Activated T-cell treated with anti-CD3 and anti-CD28 coated beads, Interleukin-2, amount 50 U/mL, for 72 hours (primary cell): ENCODE measurements around the gene RBFOX2. TPM values are rescaled to one million over a fixed set of nuclear protein-coding genes. Genes with fewer than 3 reads are reported as not detected.
"Not testable (repeated sequence)": the region's sequence is repeated elsewhere in the genome, so short reads cannot be mapped to it uniquely, and the experiment has no call there.

ENCODE experiments used
- ATAC-seq, 2 donors: fragments of 150-1000 bp; cut with Tn5 transposase; replicated peaks in 1 of 2; 2 replicates each; pipeline ENCODE4 v1.10.0; 2021; ENCODE audit warnings: moderate library complexity in 2 of 2, mild to moderate bottlenecking in 1 of 2
- DNase-seq, 2 donors: peaks; one replicate each; pipeline ENCODE4 v3.0.0; 2021 to 2022; ENCODE audit warnings: mixed read lengths in 1 of 2
- H3K27ac Mint-ChIP-seq: one replicate; pipeline ENCODE4 v1.8.0; 2022; ENCODE audit warnings: mild to moderate bottlenecking, moderate library complexity, mixed read lengths
- H3K27me3 Mint-ChIP-seq: one replicate; pipeline ENCODE4 v1.8.0; 2022; ENCODE audit warnings: low read depth, mixed read lengths
- H3K36me3 Mint-ChIP-seq, 2 donors: one replicate each; pipeline ENCODE4 v1.8.0; 2022; ENCODE audit warnings: mixed read lengths in 2 of 2, mild to moderate bottlenecking in 1 of 2; ENCODE audit not compliant: insufficient read depth in 2 of 2
- H3K4me1 Mint-ChIP-seq: one replicate; pipeline ENCODE4 v1.8.0; 2022; ENCODE audit warnings: low read depth, mixed read lengths
- H3K4me3 Mint-ChIP-seq, 2 donors: one replicate each; pipeline ENCODE4 v1.8.0; 2022; ENCODE audit warnings: mild to moderate bottlenecking in 2 of 2, mixed read lengths in 2 of 2, moderate library complexity in 2 of 2
- H3K9me3 Mint-ChIP-seq, 2 donors: one replicate each; pipeline ENCODE4 v1.8.0; 2022; ENCODE audit warnings: mixed read lengths in 2 of 2
- total RNA-seq, 2 donors: library from RNA; stranded (reverse); gene quantifications; one replicate each; pipeline ENCODE4 v1.2.3, GENCODE V29; 2022

RBFOX2 gene
- total RNA-seq, 2 donors from 2014 or later: 2.3 to 4.4 TPM

DNA sequence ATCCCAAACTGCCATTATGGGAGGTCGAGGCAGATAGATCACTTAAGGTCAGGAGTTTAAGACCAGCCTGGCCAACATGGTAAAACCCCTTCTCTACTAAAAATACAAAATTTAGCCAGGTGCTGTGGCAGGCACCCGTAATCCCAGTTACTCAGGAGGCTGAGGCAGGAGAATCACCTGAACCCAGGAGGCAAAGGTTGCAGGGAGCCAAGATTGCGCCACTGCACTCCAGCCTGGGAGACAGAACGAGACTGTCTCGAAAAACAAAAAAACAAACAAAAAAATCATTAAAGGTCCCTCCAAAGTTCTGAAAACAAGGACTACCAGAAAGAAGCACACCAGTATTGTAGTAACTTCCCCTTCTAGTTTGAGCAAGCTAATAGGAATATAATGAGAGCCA is 34.9 kb downstream of the RBFOX2 start:
- DNase-seq, ATAC-seq, H3K27me3 Mint-ChIP-seq, H3K9me3 Mint-ChIP-seq, H3K36me3 Mint-ChIP-seq, H3K4me3 Mint-ChIP-seq, H3K4me1 Mint-ChIP-seq, H3K27ac Mint-ChIP-seq: not testable (repeated sequence)

GRCh38 chr22:35993048-35993714 is 35.4 kb downstream of the RBFOX2 start:
- no peaks in the 10 kb centered on the region for H3K9me3 Mint-ChIP-seq
- H3K27ac Mint-ChIP-seq: no peak overlapping the region
- DNase-seq (no peak), ATAC-seq (no peak)
- H3K27me3 Mint-ChIP-seq: no peaks in the 10 kb centered on the region
- H3K4me3 Mint-ChIP-seq: no peak overlapping the region
- H3K36me3 Mint-ChIP-seq: no peaks in the 10 kb centered on the region
- no peaks in the 10 kb centered on the region for H3K4me1 Mint-ChIP-seq

DNA sequence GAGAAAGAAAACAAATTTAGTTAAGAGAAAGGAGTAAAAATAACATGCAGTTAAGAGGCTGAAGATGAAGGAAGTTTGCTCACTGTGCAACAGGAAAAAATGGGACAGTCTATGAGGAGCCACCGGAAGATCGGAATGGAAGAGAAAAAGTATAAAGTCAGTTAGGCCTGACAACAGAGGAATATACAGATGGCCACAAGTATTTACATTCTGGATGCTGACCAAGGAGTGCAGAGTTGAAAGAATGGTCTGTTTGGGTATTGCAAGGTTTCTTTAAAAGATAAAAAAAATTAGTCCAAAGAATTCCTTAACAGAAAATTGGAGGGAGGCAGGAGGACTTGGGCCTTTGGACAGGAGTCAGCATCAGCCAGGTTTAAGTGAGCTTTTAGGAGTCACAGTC is 37.5 kb downstream of the RBFOX2 start:
- Mint-ChIP-seq H3K27me3 (no peaks in the 10 kb centered on the region), H3K4me3 (no peak overlapping the region), H3K36me3 (no peaks in the 10 kb centered on the region), H3K9me3 (no peaks in the 10 kb centered on the region), H3K4me1 (no peaks in the 10 kb centered on the region), H3K27ac (no peak overlapping the region)
- DNase-seq (no peak), ATAC-seq (no peak)

DNA sequence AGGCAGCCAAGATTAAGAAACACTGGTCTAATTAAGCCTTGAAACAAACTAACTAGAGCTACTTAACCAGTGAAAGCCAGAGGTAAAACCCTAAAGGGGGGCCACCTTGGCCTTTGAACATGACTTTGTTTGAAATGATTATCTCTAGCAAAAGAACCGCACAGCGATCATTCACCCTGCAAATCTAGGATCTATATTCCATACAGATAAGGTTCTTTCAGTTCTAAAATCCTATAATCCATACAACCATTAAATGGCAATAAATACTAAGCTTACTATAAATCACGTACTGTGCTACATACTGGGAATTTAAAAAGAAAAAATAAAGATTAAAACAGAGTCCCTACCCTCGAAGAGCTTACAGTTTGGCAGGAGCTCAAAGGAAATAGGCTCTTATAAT is 40.6 kb downstream of the RBFOX2 start:
- Mint-ChIP-seq H3K4me3 (no peak overlapping the region), H3K9me3 (no peaks in the 10 kb centered on the region), H3K27me3 (peaks cover 4% of the 10 kb centered on the region), H3K36me3 (no peaks in the 10 kb centered on the region), H3K27ac (no peak overlapping the region), H3K4me1 (no peaks in the 10 kb centered on the region)
- ATAC-seq (no peak), DNase-seq (no peak)

DNA sequence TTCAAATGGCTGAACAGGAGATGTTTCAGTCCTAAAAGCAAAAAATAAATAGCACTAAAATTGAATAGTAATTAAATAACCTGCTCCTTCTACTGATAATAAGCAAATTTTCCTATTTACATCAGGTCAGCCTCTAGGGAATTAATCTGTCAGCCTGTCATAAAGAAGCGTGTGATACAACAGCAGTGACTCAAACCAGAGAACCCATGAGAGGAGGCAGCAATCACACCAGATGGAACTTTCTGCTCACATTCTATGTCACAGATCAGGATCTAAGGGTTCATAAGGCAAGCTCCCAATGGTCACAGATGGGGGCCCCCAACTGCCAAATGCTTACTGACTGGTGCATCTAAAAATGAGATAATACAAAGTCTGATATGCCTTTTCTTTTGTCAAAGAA is 41.1 kb downstream of the RBFOX2 start:
- no peak for DNase-seq
- H3K27ac Mint-ChIP-seq: no peak overlapping the region
- H3K9me3 Mint-ChIP-seq: no peaks in the 10 kb centered on the region
- no peak for ATAC-seq
- H3K4me1 Mint-ChIP-seq: no peaks in the 10 kb centered on the region
- no peaks in the 10 kb centered on the region for H3K36me3 Mint-ChIP-seq
- peaks cover 9% of the 10 kb centered on the region for H3K27me3 Mint-ChIP-seq
- H3K4me3 Mint-ChIP-seq: no peak overlapping the region

DNA sequence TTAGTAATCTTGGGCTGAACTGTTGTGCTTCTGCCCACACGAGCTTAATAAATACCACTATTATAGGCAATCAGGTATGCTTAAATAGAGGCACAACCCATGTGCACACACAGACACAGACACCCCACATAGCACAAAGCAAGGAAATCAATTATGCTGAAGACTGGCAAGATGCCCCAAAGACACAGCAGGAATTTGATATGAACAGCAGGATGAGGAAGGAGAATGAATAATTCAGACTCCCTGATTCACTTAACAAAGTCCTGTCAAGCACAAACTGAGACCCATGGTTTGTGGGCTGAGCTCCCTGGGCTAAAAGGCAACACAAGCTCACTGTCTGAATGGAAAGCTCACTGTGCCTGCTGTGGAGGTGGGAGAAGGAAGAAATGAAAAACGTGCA is 42.5 kb downstream of the RBFOX2 start:
- Mint-ChIP-seq H3K27me3 (peaks cover 9% of the 10 kb centered on the region), H3K27ac (no peak overlapping the region), H3K9me3 (no peaks in the 10 kb centered on the region), H3K4me1 (peaks cover 5% of the 10 kb centered on the region), H3K4me3 (no peak overlapping the region), H3K36me3 (no peaks in the 10 kb centered on the region)
- DNase-seq (no peak), ATAC-seq (no peak)

DNA sequence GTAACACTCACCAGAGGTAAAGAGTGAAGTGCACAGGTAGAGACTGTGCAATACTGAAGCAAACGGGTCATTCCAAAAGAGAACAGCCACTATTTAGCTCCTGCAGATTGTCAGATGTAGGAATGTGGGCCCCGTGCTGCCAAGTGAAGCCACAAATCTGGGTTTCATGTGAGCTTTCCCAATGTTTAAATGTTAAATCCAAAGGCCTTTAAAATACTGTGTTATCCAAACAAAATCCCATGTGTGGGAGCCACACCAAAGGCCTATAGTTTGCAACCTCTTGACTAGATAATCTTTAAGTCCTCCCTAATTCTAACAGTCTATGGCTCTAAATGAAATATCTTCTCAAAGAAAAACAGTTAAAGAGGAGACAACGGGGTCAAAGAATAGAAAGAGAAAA is 43.3 kb downstream of the RBFOX2 start:
- Mint-ChIP-seq H3K4me3 (no peak overlapping the region), H3K9me3 (no peaks in the 10 kb centered on the region), H3K27ac (no peak overlapping the region), H3K4me1 (peaks cover 5% of the 10 kb centered on the region), H3K27me3 (peaks cover 13% of the 10 kb centered on the region), H3K36me3 (no peaks in the 10 kb centered on the region)
- no peak for DNase-seq
- ATAC-seq: no peak

DNA sequence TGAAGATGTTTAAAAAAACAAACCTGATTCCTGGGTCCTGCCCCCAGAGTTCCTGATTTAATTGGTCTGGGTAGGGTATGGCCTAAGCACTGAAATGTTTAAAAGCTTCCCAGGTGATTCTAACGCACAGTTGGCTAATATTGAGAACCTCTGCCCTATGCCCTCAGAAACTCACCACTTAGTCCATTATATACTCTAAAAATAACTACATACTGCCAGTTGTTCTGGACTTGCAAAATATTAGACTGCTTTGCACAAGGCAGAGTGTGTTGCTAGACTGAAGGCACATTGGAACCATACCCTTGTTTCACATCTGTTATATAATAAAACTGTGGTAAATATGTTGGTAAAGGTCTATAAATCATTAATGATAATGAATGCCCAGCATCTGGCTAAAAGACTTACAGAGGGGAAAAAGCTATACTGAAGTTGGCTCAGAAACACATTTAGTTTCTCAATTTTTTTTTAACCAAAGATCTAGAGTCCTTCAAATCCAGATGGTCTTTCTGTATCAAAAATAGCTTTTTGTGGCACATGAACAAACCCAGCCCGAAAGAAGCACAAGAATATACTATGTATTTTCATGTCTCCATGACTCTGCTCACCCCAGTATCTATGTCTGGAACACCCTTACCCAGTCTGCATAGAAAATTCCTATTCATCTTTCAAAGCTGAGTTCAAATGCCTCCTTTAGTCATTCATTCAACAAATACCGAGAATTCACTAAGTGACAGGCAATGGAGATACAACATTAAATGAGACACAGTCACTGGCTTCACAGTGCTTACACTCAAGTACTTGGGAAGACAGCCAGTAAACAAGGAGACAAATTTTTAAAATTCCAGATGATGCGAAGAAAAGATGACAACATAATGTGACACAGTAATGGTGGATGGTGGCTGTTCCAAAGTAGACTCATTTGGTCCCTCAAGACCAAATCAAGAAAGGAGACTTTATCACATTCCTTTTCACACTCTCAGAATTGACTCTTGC is 44.1 kb downstream of the RBFOX2 start:
- H3K4me1 Mint-ChIP-seq: peaks cover 5% of the 10 kb centered on the region
- H3K9me3 Mint-ChIP-seq: no peaks in the 10 kb centered on the region
- ATAC-seq (no peak), DNase-seq (no peak)
- H3K4me3 Mint-ChIP-seq: no peak overlapping the region
- H3K36me3 Mint-ChIP-seq: no peaks in the 10 kb centered on the region
- peaks cover 13% of the 10 kb centered on the region for H3K27me3 Mint-ChIP-seq
- no peak overlapping the region for H3K27ac Mint-ChIP-seq

- Mint-ChIP-seq H3K9me3 (no peaks in the 10 kb centered on the region), H3K4me3 (no peak overlapping the region), H3K4me1 (peaks cover 5% of the 10 kb centered on the region), H3K27me3 (peaks cover 13% of the 10 kb centered on the region), H3K27ac (no peak overlapping the region), H3K36me3 (no peaks in the 10 kb centered on the region)
- DNase-seq (no peak), ATAC-seq (no peak)
Measured at GRCh38 chr22:35981900-35982299, 46.7 kb downstream of the RBFOX2 start.

DNA sequence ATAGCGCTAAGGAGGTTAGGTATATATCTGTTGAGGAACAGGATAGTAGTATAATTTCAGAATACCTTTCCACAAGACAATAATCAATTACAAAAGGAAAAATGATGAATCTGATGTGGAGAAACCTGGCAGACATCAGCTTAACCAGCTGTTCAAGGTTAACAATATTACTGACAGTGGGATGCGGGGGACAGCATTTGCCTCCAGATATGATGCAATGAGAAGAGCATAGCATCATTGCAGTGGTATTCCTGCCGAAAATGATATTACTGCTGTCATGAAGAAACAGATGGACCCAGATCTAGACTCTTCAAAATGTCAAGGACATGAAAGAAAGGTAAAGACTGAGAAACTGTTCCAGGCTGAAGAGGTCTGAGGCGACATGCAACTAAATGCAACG is 49.7 kb downstream of the RBFOX2 start:
- Mint-ChIP-seq H3K9me3 (no peaks in the 10 kb centered on the region), H3K27me3 (peaks cover 20% of the 10 kb centered on the region), H3K4me3 (no peak overlapping the region)

DNA sequence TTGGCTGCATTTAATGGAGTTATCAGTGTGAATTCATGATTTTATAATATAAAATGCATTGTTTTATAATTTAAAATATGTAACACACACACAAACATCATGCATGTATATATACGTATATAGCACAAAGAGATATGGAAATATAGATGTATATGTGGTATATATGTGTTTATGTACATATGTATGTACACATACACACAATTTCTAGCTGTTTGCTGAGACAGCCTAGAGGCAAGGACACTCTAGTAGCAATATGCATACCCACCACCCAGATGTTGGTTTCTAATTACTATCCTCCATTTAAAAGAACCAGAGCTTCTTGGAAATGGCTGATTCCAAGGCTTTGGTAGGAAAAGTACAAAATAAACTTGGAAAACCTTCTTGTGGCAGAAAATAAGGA is 50.4 kb downstream of the RBFOX2 start:
- Mint-ChIP-seq H3K4me1 (peaks cover 5% of the 10 kb centered on the region), H3K27ac (no peak overlapping the region), H3K9me3 (no peaks in the 10 kb centered on the region), H3K4me3 (no peak overlapping the region), H3K27me3 (peaks cover 18% of the 10 kb centered on the region), H3K36me3 (no peaks in the 10 kb centered on the region)
- DNase-seq: no peak
- no peak for ATAC-seq

More for the DNA sequence above, 49.7 kb downstream of the RBFOX2 start:
- no peak for ATAC-seq
- Mint-ChIP-seq H3K36me3 (no peaks in the 10 kb centered on the region), H3K27ac (no peak overlapping the region), H3K4me1 (peaks cover 5% of the 10 kb centered on the region)
- DNase-seq: no peak

DNA sequence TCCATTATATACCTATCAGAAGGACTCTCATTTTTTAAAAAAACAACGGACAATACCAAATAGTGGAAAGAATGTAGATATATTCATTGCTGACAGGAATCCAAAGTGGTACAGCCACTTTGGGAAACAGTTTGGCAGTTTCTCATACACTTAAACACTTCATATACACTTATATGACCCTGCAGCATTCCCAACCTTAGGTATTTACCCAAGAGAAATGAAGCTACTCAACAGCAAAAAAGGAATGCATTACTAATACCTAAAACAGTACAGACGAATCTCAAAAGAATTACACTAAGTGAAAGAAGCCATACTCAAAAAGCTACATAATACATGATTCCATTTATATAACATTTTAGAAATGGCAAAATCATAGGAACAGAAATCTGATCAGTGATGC is 51.5 kb downstream of the RBFOX2 start:
- H3K36me3 Mint-ChIP-seq: no peaks in the 10 kb centered on the region
- peaks cover 11% of the 10 kb centered on the region for H3K27me3 Mint-ChIP-seq
- DNase-seq (no peak), ATAC-seq (no peak)
- H3K9me3 Mint-ChIP-seq: no peaks in the 10 kb centered on the region
- no peak overlapping the region for H3K4me3 Mint-ChIP-seq
- H3K27ac Mint-ChIP-seq: no peak overlapping the region
- H3K4me1 Mint-ChIP-seq: peaks cover 5% of the 10 kb centered on the region

DNA sequence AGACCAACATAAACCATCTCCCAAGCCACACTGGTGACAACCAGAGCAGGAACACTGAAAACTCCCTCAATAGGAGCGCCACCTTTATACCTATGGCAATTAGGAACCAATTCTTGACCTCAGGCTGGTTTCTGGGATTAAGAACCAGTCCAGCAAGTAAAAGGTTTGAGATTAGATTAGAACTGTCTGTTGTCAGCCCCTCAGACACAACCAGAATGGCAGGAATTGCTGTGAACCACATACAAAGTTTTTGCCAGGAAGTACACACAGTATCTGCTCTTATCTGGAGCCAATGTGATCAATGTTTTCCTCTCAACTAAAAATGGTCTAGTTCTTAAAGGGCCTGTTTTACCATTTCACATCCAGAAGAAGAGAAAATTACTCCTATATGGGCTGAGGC is 55.2 kb downstream of the RBFOX2 start:
- H3K4me1 Mint-ChIP-seq: no peaks in the 10 kb centered on the region
- H3K4me3 Mint-ChIP-seq: no peak overlapping the region
- H3K36me3 Mint-ChIP-seq: no peaks in the 10 kb centered on the region

More for the DNA sequence above, 55.2 kb downstream of the RBFOX2 start:
- Mint-ChIP-seq H3K27ac (no peak overlapping the region), H3K9me3 (no peaks in the 10 kb centered on the region), H3K27me3 (peaks cover 7% of the 10 kb centered on the region)
- no peak for ATAC-seq
- no peak for DNase-seq
